GM23248 (cell line): ENCODE data around the gene NFIC. TPM values are rescaled to one million over a fixed set of nuclear protein-coding genes. Genes with fewer than 3 reads are reported as not detected.
"Not testable (repeated sequence)": the region's sequence is repeated elsewhere in the genome, so short reads cannot be mapped to it uniquely, and the experiment has no call there.

Experiments
- DNase-seq: peaks from one replicate; pipeline ENCODE4 v3.0.0-alpha.2; 2015
- H2AFZ ChIP-seq: fragments of 200-600 bp; sonication (generic); 2 replicates; pipeline ENCODE4 v1.6.1; 2016; ENCODE audit warnings: antibody characterized with exemption
- H3F3A ChIP-seq: fragments of 200-600 bp; sonication (generic); 2 replicates; pipeline ENCODE4 v1.6.1; 2016; ENCODE audit warnings: mild to moderate bottlenecking, antibody characterized with exemption, mixed run types; ENCODE audit not compliant: insufficient read depth
- H3K27ac ChIP-seq: fragments of 200-600 bp; sonication (generic); 2 replicates; pipeline ENCODE4 v1.5.1; 2016; ENCODE audit warnings: mild to moderate bottlenecking
- H3K27me3 ChIP-seq: fragments of 200-600 bp; sonication (generic); replicated peaks from 2 replicates; pipeline ENCODE4 v1.6.1; 2016; ENCODE audit warnings: mild to moderate bottlenecking; ENCODE audit not compliant: insufficient read depth
- H3K36me3 ChIP-seq: fragments of 200-600 bp; sonication (generic); 2 replicates; pipeline ENCODE4 v1.6.1; 2016; ENCODE audit warnings: low read depth, mild to moderate bottlenecking
- H3K4me1 ChIP-seq: fragments of 200-600 bp; sonication (generic); 2 replicates; pipeline ENCODE4 v1.6.1; 2016; ENCODE audit warnings: mild to moderate bottlenecking; ENCODE audit not compliant: insufficient read depth
- H3K4me2 ChIP-seq: fragments of 200-600 bp; sonication (generic); one replicate; pipeline ENCODE4 v1.6.1; 2016; ENCODE audit warnings: mild to moderate bottlenecking; ENCODE audit not compliant: unreplicated experiment
- H3K4me3 ChIP-seq: fragments of 200-600 bp; sonication (generic); 2 replicates; pipeline ENCODE4 v1.5.1; 2016; ENCODE audit warnings: mild to moderate bottlenecking
- H3K79me2 ChIP-seq: fragments of 200-600 bp; sonication (generic); 2 replicates; pipeline ENCODE4 v1.6.1; 2016; ENCODE audit warnings: mild to moderate bottlenecking; ENCODE audit not compliant: insufficient read depth
- H3K9ac ChIP-seq: fragments of 200-600 bp; sonication (generic); 2 replicates; pipeline ENCODE4 v1.6.1; 2016; ENCODE audit warnings: mild to moderate bottlenecking
- H3K9me2 ChIP-seq: fragments of 200-600 bp; sonication (generic); 2 replicates; pipeline ENCODE4 v1.6.1; 2016; ENCODE audit warnings: mixed run types, mild to moderate bottlenecking, moderate library complexity; ENCODE audit not compliant: insufficient read depth
- H3K9me3 ChIP-seq: fragments of 200-600 bp; sonication (generic); one replicate; pipeline ENCODE4 v1.6.1; 2017; ENCODE audit warnings: low read depth
- H4K20me1 ChIP-seq: fragments of 200-600 bp; sonication (generic); 2 replicates; pipeline ENCODE4 v1.6.0; 2016; ENCODE audit not compliant: insufficient read depth
- EZH2 ChIP-seq: fragments of 200-600 bp; sonication (generic); IDR thresholded peaks from 2 replicates; pipeline ENCODE4 v1.6.1; 2018; ENCODE audit warnings: antibody characterized with exemption, mild to moderate bottlenecking; ENCODE audit not compliant: insufficient read depth, poor library complexity, severe bottlenecking
- EZH2phosphoT487 ChIP-seq: fragments of 200-600 bp; sonication (generic); IDR thresholded peaks from 2 replicates; pipeline ENCODE4 v1.6.1; 2018; ENCODE audit warnings: antibody characterized with exemption, moderate library complexity, mild to moderate bottlenecking, low read depth; ENCODE audit not compliant: insufficient read depth
- WGBS, 2 experiments: methylation state at CpG; one replicate each; pipeline ENCODE4 v1.1.6; 2015 to 2017; ENCODE audit warnings: low lambda C conversion rate in 2 of 2, low coverage in 1 of 2; ENCODE audit errors: missing lambda C conversion rate in 2 of 2; 5-methylcytosine and 5-hydroxymethylcytosine counted together
- in situ Hi-C: fragments of 300-500 bp; cut with MboI; formaldehyde crosslinking; loops from 2 replicates; pipeline ENCODE4 v1.15.0; 2020
- polyA plus RNA-seq: library from polyadenylated mRNA; unstranded; fragments of >200 nt; fragmentation: Nextera tagmentation; extraction: Ambion mirVana; gene quantifications from 2 replicates; pipeline ENCODE4 v1.2.1, GENCODE V29; 2016
- total RNA-seq: library from RNA; depleted of rRNA; stranded (reverse); fragments of >200 nt; shearing (Covaris generic); gene quantifications from 2 replicates; pipeline ENCODE4 v1.2.3, GENCODE V29; 2014

Gene NFIC
- total and polyA plus RNA-seq, 2 experiments from 2014 or later = 50.4 to 108 TPM

GRCh38 chr19:3330047-3330446 lies 36.3 kb upstream of the NFIC start:
- 83 to 85% methylated on average over 9 of the region's 9 CpGs for WGBS, 2 experiments
- H3K27ac ChIP-seq = no peak overlapping the region
- H3K9me2 ChIP-seq = no peaks in the 10 kb centered on the region
- no peak overlapping the region for H2AFZ ChIP-seq
- TF ChIP-seq EZH2 (no peak), EZH2phosphoT487 (no peak)
- H3K4me1 ChIP-seq = peaks cover 5% of the 10 kb centered on the region
- H3K79me2 ChIP-seq = no peaks in the 10 kb centered on the region
- H3K4me3 ChIP-seq = no peak overlapping the region
- peaks cover 5% of the 10 kb centered on the region; the same call in 1 of the 2 replicates for H3F3A ChIP-seq
- no peaks in the 10 kb centered on the region for H4K20me1 ChIP-seq
- H3K9ac ChIP-seq = no peak overlapping the region
- in situ Hi-C loops = no loop called here
- no peak overlapping the region for H3K4me2 ChIP-seq
- no peaks in the 10 kb centered on the region for H3K9me3 ChIP-seq
- H3K27me3 ChIP-seq = no peaks in the 10 kb centered on the region
- DNase-seq = no peak
- no peaks in the 10 kb centered on the region for H3K36me3 ChIP-seq

GRCh38 chr19:3332232-3332631 lies 34.2 kb upstream of the NFIC start:
- H3K9ac ChIP-seq, in situ Hi-C loops: not testable (repeated sequence)

GRCh38 chr19:3333020-3333583 lies 33.3 kb upstream of the NFIC start:
- no peak overlapping the region for H3K9ac ChIP-seq
- no peaks in the 10 kb centered on the region for H3K9me3 ChIP-seq
- no peak for TF ChIP-seq EZH2phosphoT487
- TF ChIP-seq EZH2 = no peak
- in situ Hi-C loops = no loop called here
- H3K9me2 ChIP-seq = no peaks in the 10 kb centered on the region
- no peak overlapping the region for H3K27ac ChIP-seq
- no peak for DNase-seq
- H4K20me1 ChIP-seq = no peaks in the 10 kb centered on the region
- no peak overlapping the region for H3K4me2 ChIP-seq
- H3K4me1 ChIP-seq = peaks cover 30% of the 10 kb centered on the region
- H3F3A ChIP-seq = 0 out of 2 replicates have a peak, but pooled peaks cover 10% of the 10 kb centered on the region
- no peaks in the 10 kb centered on the region for H3K36me3 ChIP-seq
- no peak overlapping the region for H2AFZ ChIP-seq
- WGBS, 2 experiments = 32 to 39% methylated on average over 4 of the region's 4 CpGs
- H3K27me3 ChIP-seq = no peaks in the 10 kb centered on the region
- no peaks in the 10 kb centered on the region for H3K79me2 ChIP-seq
- no peak overlapping the region for H3K4me3 ChIP-seq

More at GRCh38 chr19:3332232-3332631, 34.2 kb upstream of the NFIC start:
- DNase-seq, H2AFZ ChIP-seq, H3K4me2 ChIP-seq, H3K9me2 ChIP-seq, H3K9me3 ChIP-seq, H3K27me3 ChIP-seq, H3K4me3 ChIP-seq, H3K36me3 ChIP-seq, H3K79me2 ChIP-seq, H3K27ac ChIP-seq, H3F3A ChIP-seq, H4K20me1 ChIP-seq: not testable (repeated sequence)
- H3K4me1 ChIP-seq = peaks cover 27% of the 10 kb centered on the region
- WGBS, 2 experiments = 94% methylated on average over 1 of the region's 1 CpG; no CpG with 5 or more reads in 1 of the 2 experiments

- 50 to 55% methylated on average over 8 of the region's 8 CpGs for WGBS, 2 experiments
- Histone ChIP-seq H3K9me2 (no peaks in the 10 kb centered on the region), H3K4me1 (peaks cover 30% of the 10 kb centered on the region), H3K4me2 (no peak overlapping the region), H3K9me3 (no peaks in the 10 kb centered on the region), H4K20me1 (no peaks in the 10 kb centered on the region), H3F3A (0 out of 2 replicates have a peak, but pooled peaks cover 10% of the 10 kb centered on the region), H3K9ac (no peak overlapping the region), H3K4me3 (no peak overlapping the region), H3K27me3 (no peaks in the 10 kb centered on the region), H2AFZ (no peak overlapping the region), H3K79me2 (no peaks in the 10 kb centered on the region), H3K36me3 (no peaks in the 10 kb centered on the region), H3K27ac (no peak overlapping the region)
- no peak for DNase-seq
- in situ Hi-C loops = no loop called here
- no peak for TF ChIP-seq EZH2
- no peak for TF ChIP-seq EZH2phosphoT487
Observed at GRCh38 chr19:3333662-3334061, 32.7 kb upstream of the NFIC start.

- peak overlapping the region; percentile 48 for H3K4me2 ChIP-seq
- H2AFZ ChIP-seq, in situ Hi-C loops: not testable (repeated sequence)
Observed at GRCh38 chr19:3334749-3335430, 31.5 kb upstream of the NFIC start.

More at GRCh38 chr19:3334749-3335430, 31.5 kb upstream of the NFIC start:
- H3F3A ChIP-seq, H3K36me3 ChIP-seq, H3K9me2 ChIP-seq, DNase-seq, H3K27ac ChIP-seq, H3K4me3 ChIP-seq, H3K79me2 ChIP-seq, H3K27me3 ChIP-seq, H4K20me1 ChIP-seq, H3K9me3 ChIP-seq, H3K9ac ChIP-seq: not testable (repeated sequence)
- peaks cover 30% of the 10 kb centered on the region for H3K4me1 ChIP-seq
- WGBS, 2 experiments = 60 to 68% methylated on average over 7 to 8 of the region's 8 CpGs
